ENCODE data around the gene SPINK2.

DNA sequence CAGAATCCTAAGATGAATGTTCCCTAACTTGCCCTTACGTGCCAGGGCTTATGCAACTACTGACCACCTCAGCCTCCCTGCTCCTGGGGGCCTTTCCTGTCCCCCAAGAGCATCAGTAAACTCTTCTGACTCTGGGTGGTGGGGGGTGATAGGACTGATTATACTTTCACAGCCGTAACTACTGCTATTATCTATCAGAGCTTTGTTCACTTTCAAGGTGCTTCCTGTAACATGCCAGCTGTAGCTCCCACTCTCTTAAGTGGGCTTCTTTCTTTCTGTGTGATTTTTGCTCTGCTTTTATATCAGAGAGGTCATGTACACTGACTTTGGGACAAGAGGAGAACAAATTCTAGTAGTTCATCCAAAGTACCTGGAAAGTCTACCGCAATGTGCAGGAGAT, 25.3 kb downstream of the SPINK2 start:
- TF ChIP-seq, protein P1, sequence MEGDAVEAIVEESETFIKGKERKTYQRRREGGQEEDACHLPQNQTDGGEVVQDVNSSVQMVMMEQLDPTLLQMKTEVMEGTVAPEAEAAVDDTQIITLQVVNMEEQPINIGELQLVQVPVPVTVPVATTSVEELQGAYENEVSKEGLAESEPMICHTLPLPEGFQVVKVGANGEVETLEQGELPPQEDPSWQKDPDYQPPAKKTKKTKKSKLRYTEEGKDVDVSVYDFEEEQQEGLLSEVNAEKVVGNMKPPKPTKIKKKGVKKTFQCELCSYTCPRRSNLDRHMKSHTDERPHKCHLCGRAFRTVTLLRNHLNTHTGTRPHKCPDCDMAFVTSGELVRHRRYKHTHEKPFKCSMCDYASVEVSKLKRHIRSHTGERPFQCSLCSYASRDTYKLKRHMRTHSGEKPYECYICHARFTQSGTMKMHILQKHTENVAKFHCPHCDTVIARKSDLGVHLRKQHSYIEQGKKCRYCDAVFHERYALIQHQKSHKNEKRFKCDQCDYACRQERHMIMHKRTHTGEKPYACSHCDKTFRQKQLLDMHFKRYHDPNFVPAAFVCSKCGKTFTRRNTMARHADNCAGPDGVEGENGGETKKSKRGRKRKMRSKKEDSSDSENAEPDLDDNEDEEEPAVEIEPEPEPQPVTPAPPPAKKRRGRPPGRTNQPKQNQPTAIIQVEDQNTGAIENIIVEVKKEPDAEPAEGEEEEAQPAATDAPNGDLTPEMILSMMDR (IDR thresholded peaks at IDR 0.05) = no peak
- no peak for TF ChIP-seq POLR2A (IDR thresholded peaks at IDR 0.05)

Data from body of pancreas (tissue), 4 donors.